IgD-negative memory B cell (primary cell): ENCODE data around the gene CAPN5. TPM values are rescaled to one million over a fixed set of nuclear protein-coding genes. Genes with fewer than 3 reads are reported as not detected.
"Not testable (repeated sequence)": the region's sequence is repeated elsewhere in the genome, so short reads cannot be mapped to it uniquely, and the experiment has no call there.

Experiments used
- H3K27ac Mint-ChIP-seq, 3 donors: one replicate each; pipeline ENCODE4 v1.8.0; 2020 to 2022; ENCODE audit warnings: mild to moderate bottlenecking in 3 of 3, mixed read lengths in 3 of 3, moderate library complexity in 1 of 3
- H3K27me3 Mint-ChIP-seq: one replicate; pipeline ENCODE4 v1.8.0; 2021; ENCODE audit warnings: mixed read lengths
- H3K36me3 Mint-ChIP-seq: one replicate; pipeline ENCODE4 v1.8.0; 2020; ENCODE audit warnings: mild to moderate bottlenecking, mixed read lengths
- H3K4me1 Mint-ChIP-seq, 3 donors: one replicate each; pipeline ENCODE4 v1.8.0; 2020 to 2022; ENCODE audit warnings: mixed read lengths in 3 of 3, mild to moderate bottlenecking in 1 of 3
- H3K4me3 Mint-ChIP-seq, 4 donors: one replicate each; pipeline ENCODE4 v1.8.0; 2020 to 2022; ENCODE audit warnings: mild to moderate bottlenecking in 4 of 4, mixed read lengths in 4 of 4, moderate library complexity in 3 of 4
- H3K9me3 Mint-ChIP-seq, 3 donors: one replicate each; pipeline ENCODE4 v1.8.0; 2020 to 2021; ENCODE audit warnings: mixed read lengths in 3 of 3, mild to moderate bottlenecking in 1 of 3
- polyA plus RNA-seq: library from polyadenylated mRNA; unstranded; fragments of 300-500 nt; fragmentation: Illumina TruSeq; gene quantifications from one replicate; pipeline ENCODE4 v1.2.3, GENCODE V29; 2021

CAPN5 gene
- polyA plus RNA-seq: 1.1 TPM

DNA sequence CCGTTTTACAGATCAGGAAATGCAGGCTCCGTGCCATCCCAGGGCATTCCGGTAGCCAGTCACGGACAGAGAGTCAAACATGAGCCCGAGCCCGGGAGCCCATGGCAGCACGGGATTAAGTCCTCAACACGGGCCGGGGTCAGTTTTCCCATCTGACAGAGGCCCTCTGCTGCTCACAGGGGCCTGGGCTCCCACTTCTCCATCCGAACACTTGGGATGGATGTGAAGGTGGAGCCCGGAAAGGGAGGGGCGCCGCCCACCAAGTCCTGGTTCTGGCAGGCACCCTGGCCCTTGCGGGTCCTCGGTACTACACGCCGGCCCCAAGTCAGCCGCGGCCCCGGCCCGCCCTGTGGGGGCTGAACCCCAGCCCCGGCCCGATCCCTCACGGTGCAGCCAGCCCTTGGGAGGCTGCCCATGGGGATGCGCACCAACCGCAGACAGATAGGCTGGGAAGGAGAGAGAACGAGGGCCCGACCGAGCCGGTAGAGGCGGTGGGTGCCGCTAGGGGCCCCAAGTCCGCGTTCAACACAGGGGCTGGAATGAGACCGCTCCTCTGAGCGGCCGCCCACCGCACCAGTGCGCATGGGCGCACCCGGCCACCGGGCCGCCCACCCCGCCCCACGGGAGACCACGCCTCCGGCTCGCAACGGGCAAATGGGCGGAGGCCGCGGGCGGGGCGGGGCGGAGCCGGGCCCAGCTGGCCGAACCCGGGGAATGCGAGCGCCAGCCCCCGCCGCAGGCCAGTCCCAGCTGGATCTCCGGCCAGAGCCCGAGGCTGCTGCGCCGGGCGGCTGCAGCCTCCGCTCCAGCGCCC lies at the start of gene CAPN5:
CAPN5 (plus strand) TSS at position 743 of the 814 bp plus-strand sequence. CDS start 17,916 bp downstream, outside the sequence.
- Mint-ChIP-seq H3K27ac (peak within 1 kb of the TSS; percentile 41 to 94 (median 64)), H3K36me3 (no peaks in the 10 kb centered on the region), H3K4me3 (peak within 1 kb of the TSS; percentile 82 to 99 (median 91)), H3K27me3 (peaks cover under 1% of the 10 kb centered on the region), H3K4me1 (peaks cover 3 to 9% (median 3%) of the 10 kb centered on the region in 3 donors), H3K9me3 (no peaks in the 10 kb centered on the region)

DNA sequence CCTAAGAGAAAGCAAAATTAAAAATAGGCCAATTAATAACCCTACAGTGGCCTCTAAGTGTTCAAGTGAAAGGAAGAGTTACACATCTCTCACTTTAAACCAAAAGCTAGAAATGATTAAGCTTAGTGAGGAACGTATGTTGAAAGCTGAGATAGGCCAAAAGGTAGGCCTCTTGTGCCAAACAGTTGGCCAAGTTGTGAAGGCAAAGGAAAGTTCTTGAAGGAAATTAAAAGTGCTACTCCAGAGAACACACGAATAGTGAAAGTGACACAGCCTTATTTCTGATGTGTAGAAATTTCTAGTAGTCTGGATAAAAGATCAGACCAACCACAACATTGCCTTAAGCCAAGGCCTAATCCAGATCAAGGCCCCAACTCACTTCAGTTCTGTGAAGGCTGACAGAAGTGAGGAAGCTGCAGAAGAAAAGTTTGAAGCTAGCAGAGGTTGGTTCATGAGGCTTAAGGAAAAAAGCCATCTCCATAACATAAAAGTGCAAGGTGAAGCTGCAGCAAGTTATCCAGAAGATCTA lies 48.3 kb upstream of the CAPN5 start:
- peak overlapping the region in 1 of 3 donors; percentile 52 for H3K27ac Mint-ChIP-seq
- not testable (repeated sequence) for H3K4me3 Mint-ChIP-seq, H3K9me3 Mint-ChIP-seq, H3K27me3 Mint-ChIP-seq, H3K36me3 Mint-ChIP-seq, H3K4me1 Mint-ChIP-seq

DNA sequence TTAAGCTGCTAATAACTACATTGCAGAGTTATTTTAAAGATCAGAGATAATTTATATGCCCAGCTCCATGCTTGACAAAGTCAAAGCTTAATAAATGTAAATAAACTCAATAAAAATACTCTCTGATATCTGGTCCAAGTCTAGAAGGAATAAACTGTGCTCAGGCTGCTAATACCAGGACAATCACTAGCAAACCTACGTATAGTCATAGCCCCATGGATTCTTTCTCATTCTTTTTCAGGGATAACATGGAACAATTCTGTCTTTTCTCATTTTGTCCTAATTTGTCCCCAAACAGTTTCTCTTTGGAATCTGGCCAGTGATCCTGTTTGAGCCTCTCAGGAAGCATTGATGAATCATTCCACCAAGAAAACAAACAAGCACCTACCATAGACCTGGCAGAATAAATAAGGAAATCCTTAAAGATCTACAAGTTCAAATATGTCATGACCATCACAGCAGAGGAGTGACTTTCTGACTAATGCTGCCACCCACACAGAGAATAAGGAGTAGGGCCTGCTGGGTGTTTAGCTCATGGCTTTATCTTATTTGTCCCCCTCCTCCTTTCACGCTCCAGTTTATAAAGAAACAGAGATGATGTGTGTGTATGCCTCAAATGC lies 46.7 kb upstream of the CAPN5 start:
- no peaks in the 10 kb centered on the region for H3K4me1 Mint-ChIP-seq
- H3K9me3 Mint-ChIP-seq: no peaks in the 10 kb centered on the region
- H3K36me3 Mint-ChIP-seq: peaks cover 2% of the 10 kb centered on the region
- H3K4me3 Mint-ChIP-seq: no peak overlapping the region
- H3K27me3 Mint-ChIP-seq: no peaks in the 10 kb centered on the region
- no peak overlapping the region for H3K27ac Mint-ChIP-seq

DNA sequence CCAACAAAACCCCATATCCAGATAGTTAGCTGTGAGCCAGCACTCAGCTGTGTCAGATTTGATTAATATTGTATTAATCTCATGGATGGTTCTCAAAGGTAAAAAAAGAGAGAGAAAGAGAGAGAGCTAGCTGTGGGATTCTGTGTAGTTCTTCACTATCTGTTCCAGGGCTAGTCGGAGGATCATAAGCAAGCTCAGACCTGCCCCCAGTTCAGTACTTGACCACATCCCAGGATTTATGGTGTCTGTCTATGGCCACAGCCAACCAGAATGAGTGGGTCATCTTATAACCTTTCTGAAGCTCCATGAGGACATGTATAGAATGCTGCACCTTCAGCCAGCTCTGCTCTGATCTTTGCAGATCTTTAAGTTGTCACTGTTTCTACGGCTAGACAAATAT lies 46.0 kb upstream of the CAPN5 start:
- H3K27me3 Mint-ChIP-seq: no peaks in the 10 kb centered on the region
- H3K36me3 Mint-ChIP-seq: peaks cover 2% of the 10 kb centered on the region
- H3K4me1 Mint-ChIP-seq: no peaks in the 10 kb centered on the region
- no peaks in the 10 kb centered on the region for H3K9me3 Mint-ChIP-seq
- H3K4me3 Mint-ChIP-seq: no peak overlapping the region
- no peak overlapping the region for H3K27ac Mint-ChIP-seq

DNA sequence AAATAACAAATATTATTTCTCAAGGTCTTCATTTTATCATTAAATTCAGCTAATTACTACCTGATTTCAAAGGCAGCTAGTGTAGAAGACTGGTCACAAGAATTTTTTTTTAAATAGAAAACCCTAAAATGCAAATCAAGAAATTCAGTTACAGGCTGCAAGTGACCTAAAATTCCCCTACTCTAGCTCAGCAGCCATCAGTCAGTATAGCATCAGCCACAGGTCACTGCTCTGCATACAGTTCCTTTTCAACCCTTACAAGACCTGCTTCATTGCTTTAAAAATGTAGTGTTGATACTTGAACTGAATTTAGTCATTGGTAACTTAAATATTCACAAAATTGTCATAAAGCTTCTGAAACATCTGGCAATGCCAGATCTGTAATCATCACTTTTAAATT lies 42.0 kb upstream of the CAPN5 start:
- Mint-ChIP-seq H3K27ac (no peak overlapping the region), H3K9me3 (no peaks in the 10 kb centered on the region), H3K4me1 (no peaks in the 10 kb centered on the region), H3K36me3 (no peaks in the 10 kb centered on the region), H3K4me3 (no peak overlapping the region), H3K27me3 (peaks cover 12% of the 10 kb centered on the region)

GRCh38 chr11:77026221-77026620 lies 40.5 kb upstream of the CAPN5 start:
- Mint-ChIP-seq H3K4me3 (no peak overlapping the region), H3K27me3 (peaks cover 16% of the 10 kb centered on the region), H3K27ac (no peak overlapping the region), H3K4me1 (no peaks in the 10 kb centered on the region), H3K9me3 (no peaks in the 10 kb centered on the region), H3K36me3 (no peaks in the 10 kb centered on the region)

- peaks cover 16% of the 10 kb centered on the region for H3K27me3 Mint-ChIP-seq
- H3K4me3 Mint-ChIP-seq: no peak overlapping the region
- no peak overlapping the region for H3K27ac Mint-ChIP-seq
- H3K36me3 Mint-ChIP-seq: no peaks in the 10 kb centered on the region
- H3K4me1 Mint-ChIP-seq: no peaks in the 10 kb centered on the region
- no peaks in the 10 kb centered on the region for H3K9me3 Mint-ChIP-seq
Measured at GRCh38 chr11:77026743-77027142, 40.0 kb upstream of the CAPN5 start.

GRCh38 chr11:77027275-77027674 lies 39.5 kb upstream of the CAPN5 start:
- H3K36me3 Mint-ChIP-seq: no peaks in the 10 kb centered on the region
- H3K27ac Mint-ChIP-seq: no peak overlapping the region
- no peak overlapping the region for H3K4me3 Mint-ChIP-seq
- H3K27me3 Mint-ChIP-seq: peaks cover 16% of the 10 kb centered on the region
- H3K4me1 Mint-ChIP-seq: no peaks in the 10 kb centered on the region
- no peaks in the 10 kb centered on the region for H3K9me3 Mint-ChIP-seq

GRCh38 chr11:77029829-77030228 lies 36.9 kb upstream of the CAPN5 start:
- no peak overlapping the region for H3K4me3 Mint-ChIP-seq
- H3K9me3 Mint-ChIP-seq: no peaks in the 10 kb centered on the region
- H3K36me3 Mint-ChIP-seq: no peaks in the 10 kb centered on the region
- no peaks in the 10 kb centered on the region for H3K4me1 Mint-ChIP-seq
- H3K27me3 Mint-ChIP-seq: peaks cover 16% of the 10 kb centered on the region
- no peak overlapping the region for H3K27ac Mint-ChIP-seq

- no peak overlapping the region for H3K4me3 Mint-ChIP-seq
- peak overlapping the region in 1 of 3 donors; percentile 5 for H3K27ac Mint-ChIP-seq
- H3K9me3 Mint-ChIP-seq: no peaks in the 10 kb centered on the region
- H3K36me3 Mint-ChIP-seq: no peaks in the 10 kb centered on the region
- H3K4me1 Mint-ChIP-seq: no peaks in the 10 kb centered on the region
- peaks cover 16% of the 10 kb centered on the region for H3K27me3 Mint-ChIP-seq
Measured at GRCh38 chr11:77030834-77031414, 35.8 kb upstream of the CAPN5 start.

- Mint-ChIP-seq H3K36me3 (no peaks in the 10 kb centered on the region), H3K27ac (no peak overlapping the region), H3K27me3 (peaks cover 16% of the 10 kb centered on the region), H3K4me1 (no peaks in the 10 kb centered on the region), H3K4me3 (no peak overlapping the region), H3K9me3 (no peaks in the 10 kb centered on the region)
Measured at GRCh38 chr11:77031599-77031998, 35.2 kb upstream of the CAPN5 start.

- H3K9me3 Mint-ChIP-seq: no peaks in the 10 kb centered on the region
- peaks cover 8 to 12% (median 10%) of the 10 kb centered on the region in 3 donors for H3K4me1 Mint-ChIP-seq
- H3K27ac Mint-ChIP-seq: no peak overlapping the region
- no peaks in the 10 kb centered on the region for H3K36me3 Mint-ChIP-seq
- no peak overlapping the region for H3K4me3 Mint-ChIP-seq
- H3K27me3 Mint-ChIP-seq: peaks cover 11% of the 10 kb centered on the region
Measured at GRCh38 chr11:77035039-77035438, 31.7 kb upstream of the CAPN5 start.

GRCh38 chr11:77035580-77035979 lies 31.2 kb upstream of the CAPN5 start:
- Mint-ChIP-seq H3K27ac (no peak overlapping the region), H3K36me3 (no peaks in the 10 kb centered on the region), H3K4me3 (no peak overlapping the region), H3K27me3 (peaks cover 12% of the 10 kb centered on the region), H3K4me1 (peaks cover 8 to 12% (median 10%) of the 10 kb centered on the region in 3 donors), H3K9me3 (no peaks in the 10 kb centered on the region)

DNA sequence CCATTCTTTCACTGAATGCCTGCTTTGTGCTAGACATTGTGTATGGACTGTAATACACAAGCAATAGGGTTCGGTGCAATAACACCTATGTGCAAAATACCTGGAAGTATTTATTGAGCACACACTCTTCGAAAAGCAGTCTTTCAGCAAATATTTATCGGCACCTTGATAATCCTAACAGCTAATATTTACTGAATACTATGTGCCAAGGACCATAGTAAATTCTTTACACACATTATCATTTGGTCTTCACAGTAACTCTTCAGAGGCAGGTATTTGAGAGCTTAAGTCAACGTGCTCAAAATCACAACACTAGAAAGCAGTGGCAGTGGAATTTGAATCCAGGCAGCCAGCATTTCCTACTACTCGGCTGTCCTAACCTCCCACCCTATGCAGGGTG lies 30.4 kb upstream of the CAPN5 start:
- Mint-ChIP-seq H3K36me3 (no peaks in the 10 kb centered on the region), H3K9me3 (no peaks in the 10 kb centered on the region), H3K27me3 (peaks cover 12% of the 10 kb centered on the region), H3K4me1 (peaks cover 8 to 14% (median 11%) of the 10 kb centered on the region in 3 donors), H3K27ac (no peak overlapping the region), H3K4me3 (no peak overlapping the region)

- Mint-ChIP-seq H3K27me3 (peaks cover 15% of the 10 kb centered on the region), H3K27ac (no peak overlapping the region), H3K9me3 (no peaks in the 10 kb centered on the region), H3K4me1 (peaks cover 8 to 14% (median 11%) of the 10 kb centered on the region in 3 donors), H3K36me3 (no peaks in the 10 kb centered on the region), H3K4me3 (peak overlapping the region in 1 of 4 donors; percentile 76)
Measured at GRCh38 chr11:77037057-77037456, 29.7 kb upstream of the CAPN5 start.
